SHP77 treated with DMSO at 0.1 percent for 48 hours (cell line): ENCODE data around the gene GMDS.
A peak's percentile ranks its signal among the peaks of the same experiment; 100 is the strongest.

Source experiments
- DNase-seq: peaks from one replicate; lab custom pipeline; 2025; lab: John Stamatoyannopoulos, UW

GMDS gene

DNA sequence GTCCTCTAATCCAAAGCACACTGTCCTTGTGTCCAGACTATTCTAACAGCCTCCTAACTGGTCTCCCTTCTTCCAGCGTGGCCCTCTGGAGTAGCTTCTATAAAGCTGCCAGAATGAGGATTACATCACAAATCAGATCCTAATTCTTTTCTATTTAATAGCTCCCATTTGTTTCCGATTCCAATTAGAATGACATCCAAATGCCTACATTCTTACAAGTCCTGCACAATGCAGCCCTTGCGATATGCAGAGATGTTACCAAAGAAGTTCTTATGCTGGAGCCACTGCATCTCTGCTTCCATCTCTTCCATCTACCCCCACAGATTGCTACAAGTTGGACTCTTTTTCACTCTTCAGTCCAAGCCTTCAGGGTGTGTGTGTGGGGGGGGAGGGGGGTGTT is 40.0 kb downstream of the GMDS start:
- no peak for DNase-seq

DNA sequence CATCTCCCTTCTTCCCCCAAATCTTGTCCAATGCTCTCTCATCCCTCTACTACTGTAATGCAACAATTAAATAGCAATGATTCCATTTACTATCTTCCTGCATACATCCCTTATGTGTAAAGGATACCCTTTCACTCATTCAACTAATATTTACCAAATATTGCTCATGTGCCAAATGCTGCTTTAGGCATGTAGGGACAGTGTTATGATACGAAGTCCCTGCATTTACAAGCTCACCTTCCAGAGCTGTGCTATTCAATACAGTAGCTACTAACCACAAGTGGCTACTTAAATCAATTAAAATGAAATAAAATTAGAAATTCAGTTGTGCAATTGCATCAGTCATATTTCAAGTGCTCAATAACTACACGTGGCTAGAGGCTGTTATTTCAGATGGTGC is 41.1 kb downstream of the GMDS start:
- no peak for DNase-seq

DNA sequence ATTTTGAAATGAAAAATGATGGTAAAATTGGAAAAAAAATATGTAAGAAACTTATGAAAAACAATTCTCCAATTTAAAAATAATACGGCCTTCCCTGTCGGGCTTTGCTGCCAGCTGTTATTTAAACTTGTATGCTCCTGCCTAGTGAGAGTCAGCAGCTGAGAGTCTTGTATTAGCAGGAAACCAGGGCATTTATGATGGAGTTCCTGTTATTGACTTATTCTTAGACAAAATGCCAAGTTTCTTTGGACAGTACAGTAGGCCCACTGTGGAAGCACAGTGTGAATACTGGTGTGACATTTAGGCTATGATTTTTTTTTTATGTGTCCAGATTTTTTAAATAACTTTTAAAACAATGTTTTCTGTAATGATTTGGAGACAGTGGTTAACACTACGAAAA is 42.1 kb downstream of the GMDS start:
- DNase-seq = no peak

GRCh38 chr6:2197984-2198383 is 47.4 kb downstream of the GMDS start:
- DNase-seq = no peak

DNA sequence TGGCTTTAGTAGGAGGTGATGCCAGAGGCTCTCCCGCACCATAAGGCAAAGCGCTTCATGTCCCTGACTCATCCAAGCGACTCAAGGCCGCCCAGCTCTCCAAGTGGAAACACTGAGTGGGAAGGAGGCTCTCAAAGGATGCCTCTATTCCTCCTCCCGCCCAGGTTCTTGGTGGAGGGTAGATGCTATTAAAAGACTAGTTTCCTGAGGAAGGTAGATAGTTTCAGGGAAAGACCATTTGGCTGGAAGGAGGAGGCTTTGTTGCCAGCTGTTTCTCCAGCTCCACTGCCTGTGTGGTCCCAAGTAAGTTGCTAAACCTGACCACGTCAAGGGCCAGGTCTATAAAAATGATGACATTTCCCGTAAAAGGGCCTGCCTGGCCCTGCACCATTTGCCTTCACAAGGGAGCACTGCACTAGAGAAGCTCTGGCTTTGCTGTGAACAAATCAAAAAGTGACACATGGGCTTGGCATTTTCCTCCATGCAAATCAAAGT is 48.2 kb downstream of the GMDS start:
- DNase-seq = no peak

GRCh38 chr6:2196079-2196679 is 49.2 kb downstream of the GMDS start:
- peak; percentile 8 for DNase-seq

- DNase-seq = no peak
Measured at GRCh38 chr6:2194643-2195042, 50.8 kb downstream of the GMDS start.

DNA sequence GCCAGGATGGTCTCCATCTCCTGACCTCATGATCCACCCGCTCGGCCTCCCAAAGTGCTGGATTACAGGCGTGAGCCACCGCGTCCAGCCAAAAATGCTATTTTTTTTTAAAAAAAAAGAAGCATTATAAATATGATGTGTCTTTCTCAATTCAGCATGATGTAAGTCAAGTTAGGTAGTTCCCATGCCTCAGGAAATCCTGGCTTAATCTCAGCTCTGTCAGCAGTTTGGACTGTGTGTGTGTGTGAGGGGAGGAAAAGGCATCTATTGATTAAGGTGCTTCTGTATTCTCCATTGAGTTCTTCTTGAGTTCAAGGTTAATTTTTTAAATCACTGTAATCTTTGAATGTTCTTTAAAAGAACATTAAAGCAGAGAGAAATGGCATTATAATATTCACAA is 51.5 kb downstream of the GMDS start:
- DNase-seq = no peak

GRCh38 chr6:2192976-2193375 is 52.4 kb downstream of the GMDS start:
- DNase-seq = no peak

DNA sequence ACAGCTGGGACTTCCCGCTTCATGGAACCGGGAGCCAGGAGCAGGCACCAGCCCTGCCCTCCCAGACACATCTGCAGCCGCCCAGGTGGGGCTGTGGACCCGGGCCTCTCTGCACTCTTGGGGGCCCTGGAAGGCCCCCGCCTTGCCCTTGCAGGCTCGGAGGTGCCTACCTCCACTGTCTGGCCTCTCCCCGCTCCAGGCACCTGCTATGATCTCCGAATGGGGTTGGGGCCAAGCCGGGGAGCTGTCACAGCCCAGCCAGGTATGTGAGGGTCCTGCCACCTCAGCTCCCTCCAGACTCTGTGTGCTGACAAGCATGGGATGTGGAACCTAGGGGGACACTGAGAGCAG is 54.0 kb downstream of the GMDS start:
- DNase-seq = no peak

DNA sequence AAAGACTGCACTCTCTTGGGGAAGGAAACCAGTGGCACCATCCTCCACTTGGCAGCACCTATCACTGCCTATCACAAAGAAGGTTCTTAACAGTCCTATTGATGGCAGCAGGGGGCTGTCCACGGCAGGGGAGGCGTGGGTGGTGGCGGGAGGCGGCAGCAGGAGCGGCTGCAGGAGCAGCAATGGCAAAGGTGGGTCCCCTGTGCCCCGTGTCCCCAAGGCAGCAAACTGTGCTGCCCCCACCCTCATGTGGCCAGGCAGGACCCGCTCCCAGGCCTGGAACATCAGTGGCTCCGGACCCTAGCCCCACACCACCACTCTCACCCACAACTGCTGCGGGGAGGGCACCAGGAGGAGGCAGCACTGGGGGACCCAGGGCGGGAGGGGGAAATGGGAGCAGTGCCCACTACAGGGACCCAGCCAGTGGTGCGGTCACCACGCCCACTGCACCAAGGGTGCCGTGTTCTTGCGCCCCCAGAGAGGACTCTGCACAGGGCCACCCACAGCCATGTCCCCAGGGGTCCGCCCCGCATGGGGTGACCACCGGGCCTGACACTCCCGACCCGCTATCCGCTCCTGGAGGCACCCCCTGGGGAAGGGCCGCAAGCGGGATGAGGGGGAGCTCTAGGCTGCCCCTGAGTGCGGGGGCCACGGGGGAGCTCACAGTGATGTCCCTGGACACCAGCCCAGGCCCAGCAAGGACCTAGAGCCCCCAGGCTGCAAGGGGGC is 54.6 kb downstream of the GMDS start:
- no peak for DNase-seq

DNA sequence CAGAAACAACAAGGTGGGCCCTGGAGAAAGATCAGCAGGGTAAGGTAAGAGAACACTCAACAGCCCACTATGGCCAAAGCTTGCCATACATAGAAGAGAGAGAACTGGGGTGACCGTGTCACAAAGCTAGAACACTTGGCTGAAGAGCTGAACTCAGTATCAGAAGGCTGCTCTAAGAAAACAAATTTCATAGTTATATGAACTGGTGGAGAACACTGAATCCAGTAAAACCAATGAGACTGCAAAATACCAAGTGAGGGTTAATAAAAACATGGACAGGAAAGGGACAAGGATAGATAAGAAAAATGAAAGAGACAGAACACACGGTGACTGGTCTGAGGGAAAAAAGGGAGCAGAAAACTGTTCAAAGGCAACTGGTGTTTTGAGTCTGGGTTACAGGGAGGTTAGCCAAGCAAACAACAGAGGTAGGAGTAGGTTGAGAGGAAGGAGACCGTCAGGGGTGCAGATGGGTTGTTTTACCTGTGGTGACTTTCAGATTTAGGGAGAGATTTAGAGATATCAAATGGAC is 56.5 kb downstream of the GMDS start:
- no peak for DNase-seq

DNA sequence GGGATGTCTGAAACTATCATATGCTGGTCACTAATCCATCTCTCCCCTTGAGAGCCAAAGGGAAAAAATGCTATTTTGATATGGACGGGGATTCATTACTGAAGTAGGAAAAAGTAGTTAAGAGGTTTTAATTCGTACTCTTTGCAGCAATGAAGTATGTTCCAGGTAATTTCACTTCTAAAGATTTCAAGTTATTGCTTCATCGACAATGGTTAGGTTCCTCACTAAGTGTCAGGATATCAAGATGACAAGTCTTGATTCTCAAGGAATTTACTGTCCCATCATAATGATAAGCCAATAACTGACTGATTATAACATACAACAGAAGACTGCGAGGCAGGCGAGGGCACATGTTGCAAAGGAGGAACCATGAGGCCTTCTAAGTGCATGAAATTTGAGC is 57.0 kb downstream of the GMDS start:
- no peak for DNase-seq

DNA sequence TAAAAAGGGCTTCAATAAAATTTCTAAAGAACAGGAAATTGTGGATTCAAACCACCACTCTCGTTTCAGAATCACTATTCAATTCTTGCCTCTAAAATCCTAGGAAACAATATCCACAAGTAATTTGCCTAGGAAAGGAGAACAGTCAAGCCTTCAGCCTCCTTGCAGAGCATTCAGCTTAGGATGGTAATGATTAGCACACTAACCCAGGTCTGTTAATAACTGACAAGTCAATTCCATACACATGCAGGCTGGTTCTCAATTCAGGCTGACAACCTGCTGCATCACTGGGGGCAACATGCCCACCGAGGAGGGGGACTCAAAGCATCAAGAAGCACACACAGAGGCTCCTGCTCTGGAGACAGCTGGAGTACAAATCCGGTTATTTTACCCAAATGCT is 57.6 kb downstream of the GMDS start:
- DNase-seq = no peak

- no peak for DNase-seq
Measured at GRCh38 chr6:2186516-2186915, 58.9 kb downstream of the GMDS start.

DNA sequence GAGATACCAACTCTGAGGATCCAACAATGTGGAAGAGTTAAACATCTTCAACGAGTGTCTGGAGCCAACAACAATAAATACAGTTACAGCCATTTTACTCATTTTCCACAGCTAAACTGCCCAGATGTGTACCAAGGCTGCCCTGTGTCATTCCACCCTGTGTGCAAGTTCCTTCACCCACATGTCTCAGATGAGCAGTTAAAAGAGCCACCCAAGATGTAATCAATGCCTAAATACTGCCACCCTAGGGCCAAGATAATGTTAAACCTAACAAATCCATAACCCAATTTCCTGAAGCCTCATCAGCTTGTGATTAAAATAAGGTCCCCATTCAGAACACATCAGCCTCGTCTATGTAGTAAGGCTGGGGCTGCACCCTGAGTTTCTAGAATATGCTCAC is 59.9 kb downstream of the GMDS start:
- no peak for DNase-seq

- no peak for DNase-seq
Measured at GRCh38 chr6:2184700-2185455, 60.5 kb downstream of the GMDS start.

DNA sequence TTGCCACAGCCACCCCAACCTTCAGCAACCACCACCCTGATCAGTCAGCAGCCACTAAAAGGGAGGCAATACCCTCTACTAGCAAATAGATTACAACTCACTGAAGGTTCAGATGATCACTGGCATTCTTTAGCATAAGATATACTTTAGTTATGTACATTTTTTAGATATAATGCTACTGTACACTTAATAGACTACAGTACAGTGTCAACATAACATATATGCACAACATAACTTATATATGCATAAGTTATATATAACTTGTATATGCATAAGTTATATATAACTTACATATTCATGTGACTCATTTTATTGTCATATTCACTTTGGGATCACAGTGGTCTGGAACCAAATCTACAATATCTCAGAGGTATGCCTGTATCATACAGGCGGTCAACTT is 61.7 kb downstream of the GMDS start:
- no peak for DNase-seq

DNA sequence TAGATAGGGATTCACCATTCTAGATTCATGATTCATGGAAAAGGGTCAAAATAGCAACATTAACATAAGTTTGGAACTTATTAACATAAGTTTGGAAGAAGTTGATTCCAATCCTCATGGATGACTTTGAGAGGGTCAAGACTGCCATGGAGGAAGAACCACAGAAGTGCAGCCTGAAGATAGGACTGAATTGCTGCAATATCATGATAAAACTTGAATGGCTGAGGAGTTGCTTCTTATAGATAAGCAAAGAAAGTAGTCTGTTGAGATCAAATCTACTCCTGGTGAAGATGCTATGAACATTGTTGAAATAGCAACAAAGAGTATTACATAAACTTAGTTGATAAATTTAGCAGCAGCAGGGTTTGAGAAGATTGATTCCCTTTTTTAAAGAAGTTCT is 62.2 kb downstream of the GMDS start:
- DNase-seq = no peak

DNA sequence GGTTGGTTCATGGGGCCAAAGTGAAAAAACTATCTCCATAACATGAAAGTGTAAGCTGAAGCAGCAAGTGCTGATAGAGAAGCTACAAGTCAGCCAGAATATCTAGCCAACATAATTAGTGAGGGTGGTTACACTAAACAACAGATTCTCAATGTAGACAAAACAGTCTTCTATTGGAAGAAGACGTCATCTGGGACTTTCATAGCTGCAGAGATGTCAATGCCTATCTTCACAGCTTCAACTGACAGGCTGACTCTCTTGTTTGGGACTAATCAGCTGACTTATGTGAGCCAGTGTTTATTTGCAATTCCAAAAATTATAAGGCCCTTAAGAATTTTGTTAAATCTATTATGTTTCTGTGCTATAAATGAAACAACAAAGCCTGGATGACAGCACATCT is 63.2 kb downstream of the GMDS start:
- no peak for DNase-seq

DNA sequence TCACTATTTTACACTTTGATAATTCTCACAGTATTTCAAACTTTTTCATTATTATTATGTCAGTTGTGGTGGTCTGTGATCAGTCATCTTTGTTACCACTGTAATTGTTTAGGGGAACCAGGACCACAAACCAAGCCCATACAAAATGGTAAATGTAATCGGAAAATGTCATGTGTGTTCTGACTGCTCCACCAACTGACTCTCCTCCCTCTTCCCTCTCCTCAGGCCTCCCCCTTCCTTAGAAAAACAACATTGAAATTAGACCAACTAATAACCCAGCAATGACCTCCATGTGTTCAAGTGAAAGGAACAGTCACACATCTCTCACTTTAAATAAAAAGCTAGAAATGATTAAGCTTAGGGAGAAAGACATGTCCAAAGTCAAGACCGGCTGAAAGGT is 63.8 kb downstream of the GMDS start:
- DNase-seq = no peak

- no peak for DNase-seq
Measured at GRCh38 chr6:2179950-2180349, 65.5 kb downstream of the GMDS start.

GRCh38 chr6:2179241-2179640 is 66.2 kb downstream of the GMDS start:
- no peak for DNase-seq
